IMR-90 (cell line): ENCODE results near the gene TXNL4A. TPM values are rescaled to one million over a fixed set of nuclear protein-coding genes. Genes with fewer than 3 reads are reported as not detected.

ENCODE experiments used
- ATAC-seq: fragments of 200-7000 bp; cut with Tn5 transposase; 2 replicates; pipeline ENCODE4 v1.9.1; 2020; ENCODE audit warnings: low read depth, mild to moderate bottlenecking, moderate library complexity
- BruUV-seq: library from RNA; stranded (reverse); fragments of 400-500 nt; replicated peaks from 2 replicates; lab custom pipeline; 2021; lab: Mats Ljungman, UMichigan
- CTCF ChIA-PET: fragments of 300-600 bp; formaldehyde crosslinking; extraction: SDS; loops from one replicate; lab custom pipeline; 2021; ENCODE audit warnings: antibody characterized with exemption; lab: Yijun Ruan, JAX
- POLR2A ChIA-PET: fragments of 300-600 bp; sonication (Branson Sonifier 250); formaldehyde crosslinking; loops from one replicate; lab custom pipeline; 2022; ENCODE audit warnings: antibody characterized with exemption; ENCODE audit not compliant: unreplicated experiment; lab: Charles Lee
- DNase-seq: peaks from one replicate; pipeline ENCODE4 v3.0.0; 2013
- H2AFZ ChIP-seq: replicated peaks from 2 replicates; pipeline ENCODE3; 2013; ENCODE audit warnings: low read length, mild to moderate bottlenecking; ENCODE audit not compliant: poor library complexity
- H2AK5ac ChIP-seq: 2 replicates; pipeline ENCODE4 v1.6.1; 2013; ENCODE audit warnings: low read depth, low read length, inconsistent platforms
- H2AK9ac ChIP-seq: replicated peaks from 2 replicates; pipeline ENCODE3; 2013; ENCODE audit warnings: mild to moderate bottlenecking, low read depth, low read length, moderate library complexity; ENCODE audit not compliant: poor library complexity
- H2BK120ac ChIP-seq: 2 replicates; pipeline ENCODE4 v1.6.1; 2013; ENCODE audit warnings: low read depth, low read length, inconsistent platforms
- H2BK15ac ChIP-seq: 3 replicates; pipeline ENCODE4 v1.6.1; 2013; ENCODE audit warnings: low read depth, low read length, inconsistent platforms
- H2BK20ac ChIP-seq: 2 replicates; pipeline ENCODE4 v1.6.1; 2013; ENCODE audit warnings: low read depth, mild to moderate bottlenecking, inconsistent platforms, low read length, moderate library complexity
- H2BK5ac ChIP-seq: 2 replicates; pipeline ENCODE4 v1.6.1; 2013; ENCODE audit warnings: mild to moderate bottlenecking, low read depth, low read length, inconsistent platforms; ENCODE audit not compliant: poor library complexity, severe bottlenecking
- H3K14ac ChIP-seq: replicated peaks from 2 replicates; pipeline ENCODE4 v1.6.1; 2013; ENCODE audit warnings: low read depth, low read length, inconsistent platforms
- H3K18ac ChIP-seq: 2 replicates; pipeline ENCODE4 v1.6.1; 2013; ENCODE audit warnings: low read depth, low read length, control low read depth
- H3K23ac ChIP-seq: 2 replicates; pipeline ENCODE4 v1.6.1; 2013; ENCODE audit warnings: low read depth, low read length, inconsistent platforms
- H3K27ac ChIP-seq: 2 replicates; pipeline ENCODE4 v1.5.1; 2013; ENCODE audit warnings: mild to moderate bottlenecking, control low read depth, low read length; ENCODE audit not compliant: insufficient read depth
- H3K27me3 ChIP-seq: 2 replicates; pipeline ENCODE4 v1.6.1; 2013; ENCODE audit warnings: low read length; ENCODE audit not compliant: control insufficient read depth, insufficient read depth
- H3K36me3 ChIP-seq: 2 replicates; pipeline ENCODE4 v1.6.1; 2013; ENCODE audit warnings: low read length, mixed read lengths; ENCODE audit not compliant: control insufficient read depth, insufficient read depth
- H3K4ac ChIP-seq: 2 replicates; pipeline ENCODE4 v1.6.1; 2013; ENCODE audit warnings: low read depth, low read length, inconsistent platforms
- H3K4me1 ChIP-seq: 2 replicates; pipeline ENCODE4 v1.6.1; 2013; ENCODE audit warnings: low read length, mixed read lengths; ENCODE audit not compliant: control insufficient read depth, insufficient read depth
- H3K4me2 ChIP-seq: 2 replicates; pipeline ENCODE4 v1.6.1; 2013; ENCODE audit warnings: low read depth, mild to moderate bottlenecking, control low read depth, low read length, moderate library complexity
- H3K4me3 ChIP-seq: 2 replicates; pipeline ENCODE4 v1.5.1; 2013; ENCODE audit warnings: low read depth, mild to moderate bottlenecking, control low read depth, low read length, moderate library complexity; ENCODE audit not compliant: insufficient read depth
- H3K56ac ChIP-seq: 2 replicates; pipeline ENCODE4 v1.6.1; 2013; ENCODE audit warnings: low read length, inconsistent platforms; ENCODE audit not compliant: insufficient read depth; ENCODE audit errors: extremely low read depth
- H3K79me1 ChIP-seq, 2 experiments: 2 replicates each; pipeline ENCODE4 v1.6.1; 2013; ENCODE audit warnings: low read length in 2 of 2, inconsistent platforms in 1 of 2, low read depth in 1 of 2
- H3K9ac ChIP-seq: 2 replicates; pipeline ENCODE4 v1.6.1; 2013; ENCODE audit warnings: low read depth, low read length, control low read depth
- H3K9me1 ChIP-seq: 2 replicates; pipeline ENCODE4 v1.6.1; 2013; ENCODE audit warnings: low read length, inconsistent platforms; ENCODE audit not compliant: insufficient read depth
- H3K9me3 ChIP-seq: 2 replicates; pipeline ENCODE4 v1.6.1; 2013; ENCODE audit warnings: low read length; ENCODE audit not compliant: control insufficient read depth, insufficient read depth
- H4K20me1 ChIP-seq: 2 replicates; pipeline ENCODE4 v1.6.1; 2013; ENCODE audit warnings: low read length, inconsistent platforms; ENCODE audit not compliant: insufficient read depth
- H4K5ac ChIP-seq: 2 replicates; pipeline ENCODE4 v1.6.1; 2013; ENCODE audit warnings: mild to moderate bottlenecking, low read depth, low read length, control low read depth
- H4K8ac ChIP-seq, 2 experiments: 2 replicates each; pipeline ENCODE4 v1.6.1; 2013; ENCODE audit warnings: low read depth in 2 of 2, low read length in 2 of 2, control low read depth in 1 of 2, inconsistent platforms in 1 of 2
- H4K91ac ChIP-seq: 2 replicates; pipeline ENCODE4 v1.6.1; 2013; ENCODE audit warnings: low read depth, low read length, inconsistent platforms; ENCODE audit not compliant: insufficient read depth
- CEBPB ChIP-seq: IDR thresholded peaks from 2 replicates; pipeline ENCODE4 v1.6.1; 2012; ENCODE audit warnings: low read depth, low read length, improper control_type of control experiment
- CHD1 ChIP-seq: IDR thresholded peaks from 2 replicates; pipeline ENCODE4 v1.6.1; 2012; ENCODE audit warnings: low read depth, low read length, improper control_type of control experiment
- CTCF ChIP-seq: conservative IDR thresholded peaks from 2 replicates; pipeline ENCODE4 v1.5.1; 2012; ENCODE audit warnings: mild to moderate bottlenecking, low read depth, low read length, improper control_type of control experiment
- ELK1 ChIP-seq: fragments of 150-350 bp; IDR thresholded peaks from 2 replicates; pipeline ENCODE4 v1.6.1; 2016; ENCODE audit warnings: low read depth, mild to moderate bottlenecking, low read length, moderate library complexity, borderline replicate concordance
- FOS ChIP-seq: fragments of 150-350 bp; IDR thresholded peaks from 2 replicates; pipeline ENCODE4 v1.6.1; 2016; ENCODE audit warnings: low read depth, low read length
- MAFK ChIP-seq: IDR thresholded peaks from 2 replicates; pipeline ENCODE4 v1.6.1; 2012; ENCODE audit warnings: low read depth, low read length, improper control_type of control experiment
- MAZ ChIP-seq: IDR thresholded peaks from 2 replicates; pipeline ENCODE4 v1.6.1; 2012; ENCODE audit warnings: low read depth, mild to moderate bottlenecking, low read length, improper control_type of control experiment, moderate library complexity, borderline replicate concordance
- MXI1 ChIP-seq: IDR thresholded peaks from 2 replicates; pipeline ENCODE4 v1.6.1; 2012; ENCODE audit warnings: low read depth, mild to moderate bottlenecking, low read length, moderate library complexity, borderline replicate concordance
- POLR2A ChIP-seq: IDR thresholded peaks from 2 replicates; pipeline ENCODE4 v1.6.1; 2012; ENCODE audit warnings: mild to moderate bottlenecking, low read depth, low read length
- RAD21 ChIP-seq: IDR thresholded peaks from 2 replicates; pipeline ENCODE4 v1.6.1; 2012; ENCODE audit warnings: low read length, improper control_type of control experiment
- SMC3 ChIP-seq: fragments of 150-350 bp; IDR thresholded peaks from 2 replicates; pipeline ENCODE4 v1.6.1; 2016; ENCODE audit warnings: low read depth, mild to moderate bottlenecking, antibody characterized with exemption, low read length, moderate library complexity
- WGBS, 2 experiments: methylation state at CpG; one replicate each; pipeline versions ENCODE4 v1.1.5 to v1.1.7; 2013; ENCODE audit warnings: missing lambda C conversion rate in 2 of 2; ENCODE audit not compliant: insufficient read length in 1 of 2; ENCODE audit errors: extremely low coverage in 2 of 2; 5-methylcytosine and 5-hydroxymethylcytosine counted together
- dilution Hi-C: fragments of 300-500 bp; cut with HindIII; formaldehyde crosslinking; loops from one replicate; pipeline ENCODE4 v1.14.3; 2018; ENCODE audit warnings: low sequenced_read_pairs; ENCODE audit not compliant: unreplicated experiment
- in situ Hi-C: fragments of 300-500 bp; cut with MboI; formaldehyde crosslinking; loops from 3 replicates; pipeline ENCODE4 v1.14.3; 2019; ENCODE audit warnings: low sequenced_read_pairs, inconsistent platforms, mixed read lengths
- intact Hi-C: fragments of 100-400 bp; cut with micrococcal nuclease; formaldehyde crosslinking; loops from 2 replicates; pipeline ENCODE4 v1.10.0; 2022
- polyA plus RNA-seq, 3 experiments: library from polyadenylated mRNA; depleted of rRNA; stranded (reverse); fragments of >200 nt; gene quantifications; 2 replicates each; pipeline ENCODE4 v1.2.3, GENCODE V29; 2012; ENCODE audit warnings: low replicate concordance in 1 of 3
- total RNA-seq: library from RNA; depleted of rRNA; stranded (reverse); fragments of >200 nt; gene quantifications from 2 replicates; pipeline ENCODE4 v1.2.3, GENCODE V29; 2012
- TF ChIP-seq, protein P1 (sequence below): fragments of 150-350 bp; IDR thresholded peaks from 2 replicates; pipeline ENCODE4 v1.6.1; 2017; ENCODE audit warnings: mild to moderate bottlenecking, antibody characterized with exemption, low read length, low read depth

TXNL4A gene
- total and polyA plus RNA-seq, 2 of the 4 experiments (the other 2 are of a cell fraction) = 38.7 to 103 TPM

DNA sequence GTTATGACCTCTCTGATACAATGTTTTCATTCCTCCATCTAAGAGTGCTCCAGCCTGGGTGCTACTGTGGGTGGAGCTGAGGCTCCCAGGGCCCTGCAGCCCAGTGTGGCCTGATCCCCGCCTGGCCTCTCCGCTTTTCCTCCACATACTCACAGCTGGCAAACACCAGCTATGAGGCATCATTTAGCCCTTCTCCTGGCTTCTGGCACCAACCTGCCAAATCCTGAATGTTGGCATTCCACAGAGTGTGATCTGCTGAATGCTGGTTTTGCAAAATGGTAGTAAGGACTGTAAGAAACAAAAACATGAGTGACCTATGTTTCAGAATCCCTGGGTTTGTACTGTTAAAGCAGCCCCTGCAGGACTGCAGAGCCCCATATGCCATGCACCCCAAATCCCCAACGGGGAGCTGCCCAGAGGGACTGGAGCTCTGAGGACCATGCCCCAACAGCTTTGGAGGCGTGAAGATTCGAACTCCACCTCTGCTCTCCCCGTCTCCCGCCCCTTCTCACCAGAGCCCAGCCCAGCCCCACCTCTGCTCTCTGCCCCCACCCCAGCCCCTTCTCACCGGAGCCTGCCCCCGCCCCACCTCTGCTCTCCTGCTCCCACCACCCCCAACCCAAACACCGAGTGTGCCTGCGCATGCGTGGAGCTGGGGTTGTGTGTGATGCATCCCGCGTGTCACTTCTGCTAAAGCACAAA lies 41.2 kb downstream of the TXNL4A start:
- no TSS peak for BruUV-seq
- Histone ChIP-seq H2BK5ac (no peak overlapping the region), H3K27me3 (no peaks in the 10 kb centered on the region), H3K23ac (peak overlapping the region; percentile 4; the same call in 1 of the 2 replicates), H3K9ac (no peak overlapping the region), H3K27ac (no peak overlapping the region), H2BK20ac (no peak overlapping the region), H3K4me3 (no peak overlapping the region), H3K79me1 (peaks cover 15 to 82% of the 10 kb centered on the region in 2 experiments), H4K20me1 (peaks cover 66% of the 10 kb centered on the region), H2BK120ac (no peak overlapping the region), H2AK9ac (peak overlapping the region; percentile 24), H3K4ac (no peak overlapping the region), H3K36me3 (peaks cover 32% of the 10 kb centered on the region), H2BK15ac (no peak overlapping the region), H4K8ac (no peak overlapping the region), H4K91ac (no peak overlapping the region), H3K56ac (no peak overlapping the region), H2AK5ac (no peak overlapping the region), H3K18ac (no peak overlapping the region), H3K14ac (no peak overlapping the region), H4K5ac (no peak overlapping the region), H3K9me3 (no peaks in the 10 kb centered on the region), H2AFZ (peak overlapping the region; percentile 11), H3K4me1 (peaks cover 14% of the 10 kb centered on the region), H3K9me1 (peaks cover 21% of the 10 kb centered on the region), H3K4me2 (no peak overlapping the region)
- dilution Hi-C loops (no loop called here), in situ Hi-C loops (no loop called here), intact Hi-C loops (no loop called here)
- ChIA-PET CTCF (no interaction called here), POLR2A (no interaction called here)
- ATAC-seq = 0 out of 2 replicates have a peak, but pooled peaks have one; percentile 3
- 93% methylated on average over 2 of the region's 14 CpGs; no CpG with 5 or more reads in 1 of the 2 experiments for WGBS, 2 experiments
- no peak for TF ChIP-seq CHD1
- TF ChIP-seq MAZ = no peak
- TF ChIP-seq, protein P1, sequence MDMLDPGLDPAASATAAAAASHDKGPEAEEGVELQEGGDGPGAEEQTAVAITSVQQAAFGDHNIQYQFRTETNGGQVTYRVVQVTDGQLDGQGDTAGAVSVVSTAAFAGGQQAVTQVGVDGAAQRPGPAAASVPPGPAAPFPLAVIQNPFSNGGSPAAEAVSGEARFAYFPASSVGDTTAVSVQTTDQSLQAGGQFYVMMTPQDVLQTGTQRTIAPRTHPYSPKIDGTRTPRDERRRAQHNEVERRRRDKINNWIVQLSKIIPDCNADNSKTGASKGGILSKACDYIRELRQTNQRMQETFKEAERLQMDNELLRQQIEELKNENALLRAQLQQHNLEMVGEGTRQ = no peak
- no peak for TF ChIP-seq RAD21
- TF ChIP-seq MXI1 = no peak
- no peak for TF ChIP-seq SMC3
- TF ChIP-seq POLR2A = no peak
- no peak for TF ChIP-seq CEBPB
- no peak for TF ChIP-seq CTCF
- TF ChIP-seq FOS = no peak
- TF ChIP-seq MAFK = no peak
- TF ChIP-seq ELK1 = no peak
- DNase-seq = peak; percentile 45
